Left ventricle myocardium inferior (tissue), 1 donor: ENCODE measurements around the gene TENT5C. TPM values are rescaled to one million over a fixed set of nuclear protein-coding genes. Genes with fewer than 3 reads are reported as not detected.

Source experiments
- DNase-seq: peaks from one replicate; pipeline ENCODE4 v3.0.0-alpha.2; 2020
- H3K27ac ChIP-seq: fragments of 200-600 bp; replicated peaks from 2 replicates; pipeline ENCODE4 v1.8.0; 2021
- H3K27me3 ChIP-seq: fragments of 200-600 bp; 2 replicates; pipeline ENCODE4 v1.8.0; 2021; ENCODE audit warnings: low read depth
- H3K36me3 ChIP-seq: fragments of 200-600 bp; 2 replicates; pipeline ENCODE4 v1.8.0; 2021
- H3K4me1 ChIP-seq: fragments of 200-600 bp; 2 replicates; pipeline ENCODE4 v1.8.0; 2021
- H3K4me3 ChIP-seq: fragments of 200-600 bp; 2 replicates; pipeline ENCODE4 v1.8.0; 2021; ENCODE audit warnings: mild to moderate bottlenecking, moderate library complexity
- H3K9me3 ChIP-seq: fragments of 200-600 bp; replicated peaks from 2 replicates; pipeline ENCODE4 v1.8.0; 2021
- intact Hi-C: fragments of 100-400 bp; cut with micrococcal nuclease; formaldehyde crosslinking; loops from one replicate; pipeline ENCODE4 v1.11.0; 2022
- total RNA-seq: library from RNA; stranded (reverse); fragmentation: NEBNext Ultra II Directional; extraction: Animal tissue kit (Norgen Biotek cat#: 25700); gene quantifications from one replicate; pipeline ENCODE4 v1.2.1, GENCODE V29; 2021
- TF ChIP-seq, protein P1 (sequence below): fragments of 200-600 bp; IDR thresholded peaks from 2 replicates; pipeline ENCODE4 v1.8.0; 2021; ENCODE audit warnings: antibody characterized with exemption, mild to moderate bottlenecking, borderline replicate concordance
- donor health status: DM: no; HTN: yes; CAD: no; lungs with severe emphysema.

The TENT5C gene
- total RNA-seq, 1 donor from 2014 or later: 14.9 TPM

DNA sequence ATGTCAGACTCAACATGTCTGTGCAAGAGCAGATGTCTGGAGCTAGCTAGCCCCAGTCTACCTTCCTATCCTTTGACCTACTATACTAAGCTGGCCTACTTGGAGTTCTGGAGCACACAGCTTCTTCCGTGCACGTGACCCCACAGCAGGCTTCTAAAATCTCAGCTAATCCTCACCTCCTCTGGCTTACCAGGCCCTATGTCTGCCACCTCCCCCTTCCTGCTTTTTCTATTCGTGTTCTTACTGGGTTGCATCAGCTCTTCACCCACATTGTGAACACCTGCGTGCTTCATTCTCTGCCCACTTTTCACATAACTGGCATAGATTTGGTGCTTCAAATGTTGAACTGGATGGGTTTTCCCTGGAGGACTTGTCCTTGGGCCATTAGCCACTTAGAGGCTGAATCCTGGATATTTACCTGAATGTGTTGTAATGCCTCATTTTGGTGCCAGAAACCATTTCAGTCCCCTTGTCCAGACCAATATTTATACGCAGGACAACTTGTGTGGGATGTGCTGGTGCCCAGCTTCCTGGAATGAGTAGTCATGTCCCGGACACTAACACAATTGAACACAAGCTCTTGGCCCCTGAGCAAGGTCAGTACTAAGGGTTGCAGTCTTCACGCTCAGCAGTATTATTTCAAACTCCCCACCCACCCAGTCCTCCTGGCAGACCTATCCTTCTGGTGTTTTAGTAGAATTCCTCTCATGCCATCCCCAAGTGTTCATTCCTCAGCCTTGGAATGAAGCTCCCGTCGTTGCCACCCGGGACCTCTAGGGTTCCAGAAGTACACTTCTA lies 24.0 kb downstream of the TENT5C start:
- TF ChIP-seq, protein P1, sequence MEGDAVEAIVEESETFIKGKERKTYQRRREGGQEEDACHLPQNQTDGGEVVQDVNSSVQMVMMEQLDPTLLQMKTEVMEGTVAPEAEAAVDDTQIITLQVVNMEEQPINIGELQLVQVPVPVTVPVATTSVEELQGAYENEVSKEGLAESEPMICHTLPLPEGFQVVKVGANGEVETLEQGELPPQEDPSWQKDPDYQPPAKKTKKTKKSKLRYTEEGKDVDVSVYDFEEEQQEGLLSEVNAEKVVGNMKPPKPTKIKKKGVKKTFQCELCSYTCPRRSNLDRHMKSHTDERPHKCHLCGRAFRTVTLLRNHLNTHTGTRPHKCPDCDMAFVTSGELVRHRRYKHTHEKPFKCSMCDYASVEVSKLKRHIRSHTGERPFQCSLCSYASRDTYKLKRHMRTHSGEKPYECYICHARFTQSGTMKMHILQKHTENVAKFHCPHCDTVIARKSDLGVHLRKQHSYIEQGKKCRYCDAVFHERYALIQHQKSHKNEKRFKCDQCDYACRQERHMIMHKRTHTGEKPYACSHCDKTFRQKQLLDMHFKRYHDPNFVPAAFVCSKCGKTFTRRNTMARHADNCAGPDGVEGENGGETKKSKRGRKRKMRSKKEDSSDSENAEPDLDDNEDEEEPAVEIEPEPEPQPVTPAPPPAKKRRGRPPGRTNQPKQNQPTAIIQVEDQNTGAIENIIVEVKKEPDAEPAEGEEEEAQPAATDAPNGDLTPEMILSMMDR: no peak
- no peak for DNase-seq
- Histone ChIP-seq H3K36me3 (no peaks in the 10 kb centered on the region), H3K27me3 (no peaks in the 10 kb centered on the region), H3K4me3 (no peak overlapping the region), H3K9me3 (no peaks in the 10 kb centered on the region), H3K4me1 (peaks cover 41% of the 10 kb centered on the region), H3K27ac (no peak overlapping the region)
- intact Hi-C loops: no loop called here

DNA sequence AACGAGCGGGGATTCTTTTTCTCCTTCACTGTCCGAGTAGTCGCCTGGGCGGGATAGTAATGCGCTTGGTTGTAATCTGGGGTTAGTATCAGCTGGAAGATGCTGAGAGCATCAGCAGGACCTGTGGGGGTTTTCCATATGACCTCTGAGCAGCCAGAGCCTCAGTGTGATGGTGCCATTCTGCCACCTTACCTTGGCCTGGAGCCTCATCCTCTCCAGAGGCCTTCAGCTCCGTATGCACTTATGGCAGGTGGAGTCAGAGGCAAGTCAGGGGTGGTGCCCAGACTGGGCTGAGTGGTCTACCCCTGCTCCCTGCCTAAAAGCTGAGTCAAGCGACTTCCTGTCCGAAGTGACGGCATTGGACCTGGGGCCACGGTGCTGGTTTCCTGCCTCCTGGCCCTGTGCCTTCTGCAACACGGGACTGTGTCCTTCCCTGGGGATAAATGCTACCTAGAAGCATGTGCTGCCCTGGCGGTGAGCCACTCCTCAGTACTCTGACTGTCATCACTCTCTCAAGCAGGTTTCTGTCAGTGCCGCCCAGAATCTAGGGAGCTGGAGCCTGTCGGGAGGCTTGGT lies 24.7 kb downstream of the TENT5C start:
- DNase-seq: peak; percentile 82
- no peaks in the 10 kb centered on the region for H3K36me3 ChIP-seq
- no peaks in the 10 kb centered on the region for H3K27me3 ChIP-seq
- peaks cover 41% of the 10 kb centered on the region for H3K4me1 ChIP-seq
- intact Hi-C loops: no loop called here
- H3K27ac ChIP-seq: peak overlapping the region; percentile 51
- no peaks in the 10 kb centered on the region for H3K9me3 ChIP-seq
- TF ChIP-seq, protein P1: no peak
- no peak overlapping the region for H3K4me3 ChIP-seq

DNA sequence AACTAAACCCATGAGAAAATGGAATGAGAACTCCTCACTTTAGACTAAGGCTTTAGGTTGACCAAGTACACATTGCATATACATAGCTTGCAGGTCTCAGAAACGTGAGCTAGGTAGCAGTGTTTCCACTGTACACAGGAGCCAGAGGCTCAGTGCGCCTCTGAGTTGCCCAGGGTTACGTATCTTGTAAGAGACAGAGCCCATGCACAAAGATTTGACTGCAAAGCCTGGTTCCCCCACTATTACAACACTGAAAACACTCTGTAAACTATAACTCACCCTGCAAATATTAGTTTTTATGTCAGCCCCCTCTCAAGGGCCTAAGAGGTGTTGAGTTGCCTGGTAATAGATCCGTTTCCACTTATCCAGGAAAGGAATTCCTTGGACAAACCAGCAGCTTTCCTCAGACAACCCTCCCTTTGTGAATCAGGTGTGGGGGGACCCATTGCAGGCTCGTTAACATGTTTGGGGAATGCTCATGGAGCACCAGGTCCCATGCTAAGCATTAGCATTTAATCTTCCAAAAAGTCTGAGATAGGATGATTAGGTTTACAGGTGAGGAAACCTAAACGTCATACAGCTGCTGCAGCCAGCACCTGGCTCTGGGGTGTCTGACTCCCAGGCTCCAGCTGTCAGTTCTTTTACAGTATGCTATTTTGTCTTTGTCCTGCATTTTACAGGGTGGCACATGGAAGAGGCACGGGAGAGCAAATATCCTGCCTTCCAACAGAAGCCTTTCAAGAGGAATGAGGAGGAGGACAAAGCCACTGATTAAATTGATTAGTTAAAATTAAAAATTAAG lies 25.7 kb downstream of the TENT5C start:
- Histone ChIP-seq H3K27ac (no peak overlapping the region), H3K9me3 (no peaks in the 10 kb centered on the region), H3K4me3 (no peak overlapping the region), H3K27me3 (no peaks in the 10 kb centered on the region), H3K4me1 (peaks cover 37% of the 10 kb centered on the region), H3K36me3 (no peaks in the 10 kb centered on the region)
- TF ChIP-seq, protein P1: no peak
- no peak for DNase-seq
- intact Hi-C loops: no loop called here

DNA sequence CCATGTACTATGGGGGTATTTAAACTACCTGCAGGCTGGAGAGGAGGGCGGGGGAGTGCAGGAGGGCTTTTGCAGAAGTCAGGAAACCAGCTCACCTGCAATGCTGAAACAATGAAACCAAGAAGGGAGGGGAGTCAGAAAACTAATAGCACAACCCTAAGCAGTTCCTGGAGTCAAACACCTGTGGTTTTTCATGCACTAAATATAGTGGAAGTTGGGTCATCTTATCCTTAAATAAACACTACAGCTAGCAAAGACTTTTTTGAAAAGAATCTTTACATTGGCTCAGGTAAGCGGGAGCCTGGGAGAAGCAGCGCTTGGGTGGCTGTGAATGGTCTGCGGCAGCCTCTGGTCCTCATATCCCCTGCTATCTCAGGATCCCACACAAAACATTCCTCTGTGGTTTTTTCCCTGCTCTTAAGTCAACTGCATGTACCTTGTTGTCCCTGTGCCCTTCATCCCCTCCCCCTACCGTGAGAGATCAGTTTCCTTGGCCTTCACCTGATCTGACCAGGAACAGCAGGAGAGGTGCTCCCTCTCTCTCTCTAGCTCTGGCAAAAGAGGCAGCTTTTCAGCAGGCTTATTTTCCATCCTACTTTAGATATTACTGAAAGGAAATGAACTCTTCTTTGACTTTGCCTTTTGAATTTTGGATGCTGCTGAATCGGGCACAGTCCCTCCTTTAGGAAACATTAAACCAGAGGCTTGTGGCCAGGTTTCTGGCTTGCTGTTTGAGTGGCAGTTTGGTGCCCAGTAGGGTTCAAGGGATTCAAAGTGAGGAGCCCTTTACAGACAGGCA lies 26.6 kb downstream of the TENT5C start:
- Histone ChIP-seq H3K4me3 (no peak overlapping the region), H3K27ac (no peak overlapping the region)

More for the DNA sequence above, 26.6 kb downstream of the TENT5C start:
- H3K4me1 ChIP-seq: peaks cover 32% of the 10 kb centered on the region
- intact Hi-C loops: no loop called here
- H3K27me3 ChIP-seq: no peaks in the 10 kb centered on the region
- H3K36me3 ChIP-seq: no peaks in the 10 kb centered on the region
- TF ChIP-seq, protein P1: no peak
- DNase-seq: no peak
- no peaks in the 10 kb centered on the region for H3K9me3 ChIP-seq
